Mesenchymal stem cell (in vitro differentiated cells and primary cell): ENCODE data around the gene C1R.

Experiments
- DNase-seq: peaks from one replicate; pipeline ENCODE4 v3.0.0-alpha.2; 2013
- H2AFZ ChIP-seq: one replicate; pipeline ENCODE4 v1.6.1; 2013; ENCODE audit warnings: low read depth, mild to moderate bottlenecking, control low read depth, inconsistent platforms, low read length, moderate library complexity
- H2AK5ac ChIP-seq: 2 replicates; pipeline ENCODE4 v1.6.1; 2013; ENCODE audit warnings: low read length, moderate library complexity, mild to moderate bottlenecking, inconsistent platforms; ENCODE audit not compliant: severe bottlenecking
- H2BK120ac ChIP-seq: one replicate; pipeline ENCODE4 v1.6.1; 2013; ENCODE audit warnings: low read depth, mild to moderate bottlenecking, inconsistent platforms, low read length, moderate library complexity
- H2BK12ac ChIP-seq, 2 experiments: one replicate each; pipeline ENCODE4 v1.6.1; 2013; ENCODE audit warnings: inconsistent platforms in 2 of 2, low read length in 2 of 2, mild to moderate bottlenecking in 2 of 2, moderate library complexity in 2 of 2, control low read depth in 1 of 2
- H2BK15ac ChIP-seq: one replicate; pipeline ENCODE4 v1.6.1; 2013; ENCODE audit warnings: mild to moderate bottlenecking, low read depth, inconsistent platforms; ENCODE audit not compliant: poor library complexity, severe bottlenecking
- H2BK5ac ChIP-seq: 2 replicates; pipeline ENCODE4 v1.6.1; 2013; ENCODE audit warnings: low read depth, mild to moderate bottlenecking, low read length, control low read depth, inconsistent platforms; ENCODE audit not compliant: poor library complexity, severe bottlenecking
- H3K14ac ChIP-seq, 2 experiments: one replicate each; pipeline ENCODE4 v1.6.1; 2013; ENCODE audit warnings: inconsistent platforms in 2 of 2, low read length in 2 of 2, control low read depth in 1 of 2, mild to moderate bottlenecking in 1 of 2, moderate library complexity in 1 of 2
- H3K18ac ChIP-seq, 2 experiments: one replicate each; pipeline ENCODE4 v1.6.1; 2013; ENCODE audit warnings: inconsistent platforms in 2 of 2, low read length in 2 of 2, control low read depth in 1 of 2, low read depth in 1 of 2, mild to moderate bottlenecking in 1 of 2
- H3K23ac ChIP-seq, 2 experiments: one replicate each; pipeline ENCODE4 v1.6.1; 2013; ENCODE audit warnings: inconsistent platforms in 2 of 2, low read length in 2 of 2, mild to moderate bottlenecking in 2 of 2, moderate library complexity in 2 of 2, control low read depth in 1 of 2
- H3K27ac ChIP-seq: 2 replicates; pipeline ENCODE4 v1.5.1; 2013; ENCODE audit warnings: mild to moderate bottlenecking, moderate library complexity, low read length, control low read depth, inconsistent platforms; ENCODE audit not compliant: poor library complexity, severe bottlenecking
- H3K27me3 ChIP-seq, 2 experiments: 2 replicates each; pipeline versions ENCODE4 v1.6.1 to v1.7.0; 2013; ENCODE audit warnings: low read length in 2 of 2, mild to moderate bottlenecking in 2 of 2, moderate library complexity in 2 of 2, control low read depth in 1 of 2, inconsistent platforms in 1 of 2; ENCODE audit not compliant: control insufficient read depth in 1 of 2, insufficient read depth in 1 of 2
- H3K36me3 ChIP-seq, 2 experiments: 2 replicates each; pipeline versions ENCODE4 v1.6.1 to v1.7.0; 2013; ENCODE audit warnings: low read length in 2 of 2, control low read depth in 1 of 2, inconsistent platforms in 1 of 2, low read depth in 1 of 2, mild to moderate bottlenecking in 1 of 2; ENCODE audit not compliant: insufficient read depth in 2 of 2, control insufficient read depth in 1 of 2
- H3K4ac ChIP-seq, 2 experiments: one replicate each; pipeline ENCODE4 v1.6.1; 2013; ENCODE audit warnings: inconsistent platforms in 2 of 2, low read length in 2 of 2, mild to moderate bottlenecking in 2 of 2, moderate library complexity in 2 of 2, control low read depth in 1 of 2, low read depth in 1 of 2
- H3K4me1 ChIP-seq: 2 replicates; pipeline ENCODE4 v1.6.1; 2013; ENCODE audit warnings: low read depth, low read length, control low read depth; ENCODE audit not compliant: control insufficient read depth, insufficient read depth
- H3K4me2 ChIP-seq: 2 replicates; pipeline ENCODE4 v1.6.1; 2013; ENCODE audit warnings: low read length, mild to moderate bottlenecking, inconsistent platforms; ENCODE audit not compliant: poor library complexity, severe bottlenecking
- H3K4me3 ChIP-seq, 2 experiments: 2 replicates each; pipeline versions ENCODE4 v1.5.1 to v1.7.0; 2013; ENCODE audit warnings: low read length in 2 of 2, mild to moderate bottlenecking in 2 of 2, control low read depth in 1 of 2, low read depth in 1 of 2; ENCODE audit not compliant: insufficient read depth in 1 of 2
- H3K79me1 ChIP-seq: replicated peaks from 2 replicates; pipeline ENCODE4 v1.6.1; 2013; ENCODE audit warnings: mild to moderate bottlenecking, control low read depth, low read length, inconsistent platforms; ENCODE audit not compliant: poor library complexity, severe bottlenecking
- H3K9ac ChIP-seq: 2 replicates; pipeline ENCODE4 v1.7.0; 2013; ENCODE audit warnings: mild to moderate bottlenecking, low read length, moderate library complexity
- H3K9me3 ChIP-seq: 2 replicates; pipeline ENCODE4 v1.7.0; 2013; ENCODE audit warnings: mild to moderate bottlenecking, low read length; ENCODE audit not compliant: control insufficient read depth
- H4K8ac ChIP-seq: one replicate; pipeline ENCODE4 v1.6.1; 2013; ENCODE audit warnings: inconsistent platforms, mild to moderate bottlenecking, low read length, moderate library complexity
- H4K91ac ChIP-seq: one replicate; pipeline ENCODE4 v1.6.1; 2013; ENCODE audit warnings: mild to moderate bottlenecking, low read length, inconsistent platforms
- WGBS: methylation state at CpG from one replicate; pipeline ENCODE4 v1.1.7; 2013; ENCODE audit warnings: mixed read lengths; 5-methylcytosine and 5-hydroxymethylcytosine counted together

The C1R gene

GRCh38 chr12:7103837-7104584 is 11.8 kb upstream of the C1R start:
- H3K4me3 ChIP-seq, result no peak overlapping the region
- H3K9ac ChIP-seq, result no peak overlapping the region
- DNase-seq, result no peak
- H4K91ac ChIP-seq, result no peak overlapping the region
- no peak overlapping the region for H3K14ac ChIP-seq
- no peaks in the 10 kb centered on the region for H3K27me3 ChIP-seq
- H4K8ac ChIP-seq, result no peak overlapping the region
- H2BK120ac ChIP-seq, result no peak overlapping the region
- no peak overlapping the region for H2BK12ac ChIP-seq
- H3K23ac ChIP-seq, result no peak overlapping the region
- WGBS, result 96% methylated on average over 14 of the region's 14 CpGs
- H3K79me1 ChIP-seq, result peaks cover 23% of the 10 kb centered on the region
- H2AK5ac ChIP-seq, result no peak overlapping the region
- H3K18ac ChIP-seq, result no peak overlapping the region
- no peak overlapping the region for H3K4me2 ChIP-seq
- H3K36me3 ChIP-seq, result peaks cover 17 to 52% of the 10 kb centered on the region in 2 experiments
- peaks cover 10% of the 10 kb centered on the region for H3K4me1 ChIP-seq
- H3K4ac ChIP-seq, result no peak overlapping the region
- H2AFZ ChIP-seq, result no peak overlapping the region
- no peak overlapping the region for H3K27ac ChIP-seq
- H2BK5ac ChIP-seq, result no peak overlapping the region
- peaks cover 3% of the 10 kb centered on the region for H3K9me3 ChIP-seq
- no peak overlapping the region for H2BK15ac ChIP-seq

GRCh38 chr12:7102582-7102981 is 10.3 kb upstream of the C1R start:
- no peak overlapping the region for H2AFZ ChIP-seq
- H3K79me1 ChIP-seq, result peaks cover 18% of the 10 kb centered on the region

GRCh38 chr12:7101694-7102131 is 9.5 kb upstream of the C1R start:
- WGBS, result 87% methylated on average over 8 of the region's 10 CpGs

More at GRCh38 chr12:7102582-7102981, 10.3 kb upstream of the C1R start:
- H3K14ac ChIP-seq, result no peak overlapping the region
- no peak overlapping the region for H2BK5ac ChIP-seq
- H3K27ac ChIP-seq, result no peak overlapping the region
- H3K4me1 ChIP-seq, result peaks cover 7% of the 10 kb centered on the region
- H3K23ac ChIP-seq, result no peak overlapping the region
- H3K4me3 ChIP-seq, result no peak overlapping the region
- H2BK15ac ChIP-seq, result no peak overlapping the region
- no peak overlapping the region for H2AK5ac ChIP-seq
- H4K8ac ChIP-seq, result no peak overlapping the region
- no peak overlapping the region for H3K4ac ChIP-seq
- no peak overlapping the region for H3K4me2 ChIP-seq
- peaks cover 20 to 61% of the 10 kb centered on the region in 2 experiments for H3K36me3 ChIP-seq
- no peak overlapping the region for H2BK120ac ChIP-seq
- no peak overlapping the region for H2BK12ac ChIP-seq
- H3K27me3 ChIP-seq, result no peaks in the 10 kb centered on the region
- 90% methylated on average over 3 of the region's 3 CpGs for WGBS
- DNase-seq, result no peak
- no peak overlapping the region for H3K18ac ChIP-seq
- H3K9me3 ChIP-seq, result peaks cover 3% of the 10 kb centered on the region
- H3K9ac ChIP-seq, result no peak overlapping the region
- H4K91ac ChIP-seq, result no peak overlapping the region

GRCh38 chr12:7101047-7101693 is 8.9 kb upstream of the C1R start:
- WGBS, result 94% methylated on average over 4 of the region's 4 CpGs
- Histone ChIP-seq H3K9ac (peak overlapping the region; percentile 41), H2BK15ac (no peak overlapping the region), H3K14ac (no peak overlapping the region), H2BK120ac (no peak overlapping the region), H3K79me1 (peaks cover 17% of the 10 kb centered on the region), H2BK12ac (no peak overlapping the region), H4K91ac (no peak overlapping the region), H3K18ac (no peak overlapping the region), H3K27me3 (no peaks in the 10 kb centered on the region), H4K8ac (no peak overlapping the region), H3K4me2 (no peak overlapping the region), H3K9me3 (peaks cover 1% of the 10 kb centered on the region), H3K4me3 (peak overlapping the region in 1 of 2 experiments; percentile 34), H3K36me3 (peaks cover 28 to 69% of the 10 kb centered on the region in 2 experiments), H3K4me1 (peaks cover 7% of the 10 kb centered on the region), H2AFZ (no peak overlapping the region), H2AK5ac (no peak overlapping the region), H3K23ac (no peak overlapping the region), H3K27ac (no peak overlapping the region), H3K4ac (no peak overlapping the region), H2BK5ac (no peak overlapping the region)
- no peak for DNase-seq

More at GRCh38 chr12:7101694-7102131, 9.5 kb upstream of the C1R start:
- no peak for DNase-seq
- Histone ChIP-seq H2AFZ (no peak overlapping the region), H3K4me2 (no peak overlapping the region), H3K4me1 (peaks cover 7% of the 10 kb centered on the region), H4K91ac (no peak overlapping the region), H3K9me3 (peaks cover 3% of the 10 kb centered on the region), H3K27me3 (no peaks in the 10 kb centered on the region), H2BK15ac (no peak overlapping the region), H3K9ac (peak overlapping the region; percentile 41), H3K79me1 (peaks cover 18% of the 10 kb centered on the region), H3K27ac (no peak overlapping the region), H3K23ac (no peak overlapping the region), H2BK5ac (no peak overlapping the region), H3K4ac (no peak overlapping the region), H3K36me3 (peaks cover 25 to 68% of the 10 kb centered on the region in 2 experiments), H3K14ac (no peak overlapping the region), H3K4me3 (peak overlapping the region in 1 of 2 experiments; percentile 34), H2BK12ac (no peak overlapping the region), H4K8ac (no peak overlapping the region), H2BK120ac (no peak overlapping the region), H3K18ac (no peak overlapping the region), H2AK5ac (no peak overlapping the region)
